Lung (tissue), 12 donors: ENCODE measurements around the gene PRODH2. TPM values are rescaled to one million over a fixed set of nuclear protein-coding genes. Genes with fewer than 3 reads are reported as not detected.

ENCODE experiments used
- ATAC-seq: fragments of 200-7000 bp; cut with Tn5 transposase; one replicate; pipeline ENCODE4 v1.9.1; 2020; ENCODE audit warnings: moderate number of reproducible peaks; ENCODE audit not compliant: insufficient read depth, low FRiP score
- DNase-seq, 3 donors: peaks; one replicate each; pipeline ENCODE4 v3.0.0-alpha.2; 2013 to 2017
- H3K27ac ChIP-seq, 2 donors: one replicate each; pipeline ENCODE4 v1.5.1; 2013; ENCODE audit warnings: mild to moderate bottlenecking in 2 of 2, moderate library complexity in 2 of 2, control low read depth in 1 of 2, inconsistent platforms in 1 of 2, low read depth in 1 of 2, low read length in 1 of 2
- H3K27me3 ChIP-seq, 3 donors: one replicate each; pipeline ENCODE4 v1.5.1; 2013; ENCODE audit warnings: low read length in 2 of 3; ENCODE audit not compliant: control insufficient read depth in 3 of 3, insufficient read depth in 3 of 3
- H3K36me3 ChIP-seq, 4 donors: one replicate each; pipeline ENCODE4 v1.5.1; 2013; ENCODE audit warnings: low read length in 4 of 4, mild to moderate bottlenecking in 1 of 4, moderate library complexity in 1 of 4; ENCODE audit not compliant: control insufficient read depth in 4 of 4, insufficient read depth in 4 of 4
- H3K4me1 ChIP-seq, 5 donors: one replicate each; pipeline ENCODE4 v1.5.1; 2013; ENCODE audit warnings: low read length in 5 of 5, mild to moderate bottlenecking in 2 of 5, moderate library complexity in 1 of 5; ENCODE audit not compliant: control insufficient read depth in 5 of 5, insufficient read depth in 5 of 5
- H3K4me3 ChIP-seq: one replicate; pipeline ENCODE4 v1.5.1; 2013; ENCODE audit warnings: mild to moderate bottlenecking, control low read depth, moderate library complexity
- H3K9ac ChIP-seq, 2 donors: one replicate each; pipeline ENCODE4 v1.5.1; 2013; ENCODE audit warnings: low read length in 2 of 2, control low read depth in 1 of 2; ENCODE audit not compliant: insufficient read depth in 1 of 2
- H3K9me3 ChIP-seq, 4 donors: one replicate each; pipeline ENCODE4 v1.5.1; 2013; ENCODE audit warnings: low read length in 3 of 4, mild to moderate bottlenecking in 1 of 4, moderate library complexity in 1 of 4; ENCODE audit not compliant: control insufficient read depth in 4 of 4, insufficient read depth in 3 of 4
- CTCF ChIP-seq: IDR thresholded peaks from 2 replicates; pipeline ENCODE4 v1.5.1; 2012; ENCODE audit warnings: mild to moderate bottlenecking; ENCODE audit errors: control extremely low read depth, extremely low read depth
- WGBS, 2 donors: extraction: QIAGEN DNeasy Blood & Tissue Kit; methylation state at CpG; one replicate each; pipeline ENCODE4 v1.1.7; 2013; 5-methylcytosine and 5-hydroxymethylcytosine counted together
- polyA plus RNA-seq, 2 donors: library from polyadenylated mRNA; stranded (reverse); fragments of 200-250 nt; gene quantifications; one replicate each; pipeline ENCODE4 v1.2.1, GENCODE V29; 2013
- total RNA-seq, 2 donors: library from RNA; depleted of rRNA in 1 of 2; stranded (reverse); fragments of >200 nt in 1 of 2; gene quantifications; one replicate each; pipeline ENCODE4 v1.2.1, GENCODE V29; 2014 to 2021
- donor health status: control.
- donor health status: control.
- donor health status: Bipolar disorder and iron deficiency.
- donor health status: healthy.
- donor health status: DM: yes; HTN: yes; CAD: no.

PRODH2 gene
- total and polyA plus RNA-seq, 4 donors = not detected

GRCh38 chr19:35790981-35791813 is 21.4 kb downstream of the PRODH2 start:
- DNase-seq (no peak), ATAC-seq (no peak)
- no peaks in the 10 kb centered on the region for H3K9me3 ChIP-seq
- no peak overlapping the region for H3K4me3 ChIP-seq
- H3K27ac ChIP-seq = no peak overlapping the region
- no peaks in the 10 kb centered on the region for H3K27me3 ChIP-seq
- H3K9ac ChIP-seq = no peak overlapping the region
- H3K4me1 ChIP-seq = no peaks in the 10 kb centered on the region
- H3K36me3 ChIP-seq = no peaks in the 10 kb centered on the region
- TF ChIP-seq CTCF = no peak
- 68 to 76% methylated on average over 18 to 20 of the region's 20 CpGs for WGBS, 2 donors

DNA sequence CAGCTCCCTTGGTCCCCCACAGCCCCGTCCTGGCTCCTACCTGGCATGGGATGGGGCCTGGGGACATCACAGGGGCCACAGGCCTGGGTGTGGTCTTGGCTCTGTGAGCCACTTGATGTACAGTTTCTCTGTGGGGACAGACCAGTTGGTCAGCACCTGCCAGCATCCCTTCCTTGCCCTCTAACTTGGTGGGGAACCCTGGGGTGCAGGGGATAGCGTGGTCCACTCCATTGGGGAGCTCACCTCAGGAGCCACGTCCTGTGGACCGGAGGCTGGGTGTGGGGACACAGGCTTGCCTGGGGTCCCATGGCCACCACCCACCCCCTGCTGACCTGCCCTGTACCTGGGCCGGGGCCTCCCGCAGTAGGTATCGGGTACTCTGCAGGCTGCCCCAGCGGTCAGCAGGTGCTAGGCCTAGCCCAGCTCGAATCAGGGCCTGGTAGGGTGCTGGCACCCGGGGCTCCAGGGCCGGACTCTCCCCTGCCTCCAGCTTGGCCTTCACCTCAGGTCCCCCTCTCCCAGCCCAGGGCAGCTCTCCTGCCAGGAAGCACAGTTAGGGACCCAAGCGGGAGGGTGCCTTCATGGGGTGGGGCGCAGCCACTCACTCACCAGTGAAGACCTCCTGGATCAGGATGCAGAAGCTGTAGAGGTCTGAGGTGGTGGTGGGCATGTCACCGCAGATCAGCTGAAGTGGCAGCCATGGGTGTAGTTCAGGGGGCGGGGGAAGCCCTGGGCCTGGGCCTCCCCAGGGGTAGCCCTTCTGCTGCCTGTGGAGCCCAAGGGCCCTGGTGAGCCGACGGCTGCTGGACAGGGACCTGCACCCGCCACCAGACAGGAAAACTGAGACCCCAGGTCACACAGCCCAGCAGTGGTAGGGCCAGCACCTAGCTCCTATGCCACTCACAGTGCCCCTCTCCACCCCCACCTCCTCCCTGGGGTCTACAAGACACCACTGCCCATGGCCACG is 22.4 kb downstream of the PRODH2 start:
- H3K36me3 ChIP-seq = peaks cover 0 to 6% (median 0%) of the 10 kb centered on the region in 4 donors
- no peaks in the 10 kb centered on the region for H3K9me3 ChIP-seq
- no peak overlapping the region for H3K27ac ChIP-seq
- H3K9ac ChIP-seq = no peak overlapping the region
- no peaks in the 10 kb centered on the region for H3K27me3 ChIP-seq
- DNase-seq (no peak), ATAC-seq (no peak)
- H3K4me1 ChIP-seq = no peaks in the 10 kb centered on the region
- WGBS, 2 donors = 88 to 91% methylated on average over 19 of the region's 19 CpGs
- H3K4me3 ChIP-seq = no peak overlapping the region
- no peak for TF ChIP-seq CTCF

- 87 to 92% methylated on average over 9 to 11 of the region's 11 CpGs for WGBS, 2 donors
- no peak for ATAC-seq
- H3K4me3 ChIP-seq = no peak overlapping the region
- no peak for DNase-seq
- no peak for TF ChIP-seq CTCF
- no peak overlapping the region for H3K9ac ChIP-seq
- H3K4me1 ChIP-seq = no peaks in the 10 kb centered on the region
- no peak overlapping the region for H3K27ac ChIP-seq
- H3K36me3 ChIP-seq = peaks cover 0 to 9% (median 3%) of the 10 kb centered on the region in 4 donors
- H3K9me3 ChIP-seq = no peaks in the 10 kb centered on the region
- H3K27me3 ChIP-seq = no peaks in the 10 kb centered on the region
Measured at GRCh38 chr19:35789195-35789977, 23.3 kb downstream of the PRODH2 start.
